Glomerular endothelial cell (primary cell): ENCODE data around the gene FAM81B. TPM values are rescaled to one million over a fixed set of nuclear protein-coding genes. Genes with fewer than 3 reads are reported as not detected.
"Not testable (repeated sequence)": the region's sequence is repeated elsewhere in the genome, so short reads cannot be mapped to it uniquely, and the experiment has no call there.

Experiments used
- DNase-seq: peaks from one replicate; pipeline ENCODE4 v3.0.0-alpha.2; 2011; ENCODE audit warnings: low read depth, low spot score; ENCODE audit errors: extremely low read depth
- total RNA-seq: library from RNA; depleted of rRNA; stranded (reverse); fragments of >200 nt; gene quantifications from 2 replicates; pipeline ENCODE4 v1.2.3, GENCODE V29; 2015

FAM81B gene
- 0.47 and 0.97 TPM in 2 replicates for total RNA-seq

GRCh38 chr5:95390812-95391492 lies at the start of gene FAM81B:
Gene FAM81B, plus strand, starts transcription at chr5:95391366. Its CDS starts 24 bp downstream, at chr5:95391390.
- no peak for DNase-seq

- not testable (repeated sequence) for DNase-seq
These were observed 49.7 kb upstream of the FAM81B start for GRCh38 chr5:95341444-95341843.

GRCh38 chr5:95347506-95348120 lies 43.6 kb upstream of the FAM81B start:
- no peak for DNase-seq

GRCh38 chr5:95350631-95351030 lies 40.5 kb upstream of the FAM81B start:
- DNase-seq = no peak

GRCh38 chr5:95352691-95353090 lies 38.5 kb upstream of the FAM81B start:
- DNase-seq = no peak

GRCh38 chr5:95358320-95358719 lies 32.8 kb upstream of the FAM81B start:
- no peak for DNase-seq

GRCh38 chr5:95358848-95359247 lies 32.3 kb upstream of the FAM81B start:
- DNase-seq = no peak

GRCh38 chr5:95360667-95361066 lies 30.5 kb upstream of the FAM81B start:
- DNase-seq = not testable (repeated sequence)

GRCh38 chr5:95365302-95366095 lies 25.7 kb upstream of the FAM81B start:
- DNase-seq = no peak

GRCh38 chr5:95369782-95370181 lies 21.4 kb upstream of the FAM81B start:
- DNase-seq = no peak

- no peak for DNase-seq
These were observed 17.1 kb upstream of the FAM81B start for GRCh38 chr5:95374061-95374460.

GRCh38 chr5:95375591-95375990 lies 15.6 kb upstream of the FAM81B start:
- DNase-seq = no peak

GRCh38 chr5:95379133-95379532 lies 12.0 kb upstream of the FAM81B start:
- DNase-seq = no peak

- no peak for DNase-seq
These were observed 11.0 kb upstream of the FAM81B start for GRCh38 chr5:95380103-95380628.

- DNase-seq = no peak
These were observed 8.4 kb upstream of the FAM81B start for GRCh38 chr5:95382801-95383200.

GRCh38 chr5:95384485-95385213 lies 6.5 kb upstream of the FAM81B start:
- DNase-seq = no peak

- DNase-seq = no peak
These were observed 5.8 kb upstream of the FAM81B start for GRCh38 chr5:95385334-95385733.

- not testable (repeated sequence) for DNase-seq
These were observed 799 bp downstream of the FAM81B start for GRCh38 chr5:95391965-95392364.

GRCh38 chr5:95392593-95393182 lies 1.5 kb downstream of the FAM81B start:
- DNase-seq = no peak

- no peak for DNase-seq
These were observed 2.1 kb downstream of the FAM81B start for GRCh38 chr5:95393279-95393678.
